Gastrocnemius medialis (tissue), 4 donors: Measurements from ENCODE around the gene ARSB.

ENCODE experiments used
- POLR2A ChIP-seq, 2 donors: fragments of 450-650 bp; IDR thresholded peaks; one replicate each; pipeline ENCODE4 v1.6.1; 2017; ENCODE audit warnings: antibody characterized with exemption in 2 of 2, mild to moderate bottlenecking in 2 of 2, moderate library complexity in 2 of 2
- TF ChIP-seq, protein P1 (sequence below), 5 experiments: fragments of 450-650 bp in 3 of 5; fragments of 200-600 bp in 2 of 5; sonication (generic) in 2 of 5; IDR thresholded peaks in 4 of 5; conservative IDR thresholded peaks in 1 of 5; 1 replicate in 4 of 5; 2 replicates in 1 of 5; pipeline ENCODE4 v1.5.1; 2016 to 2019; ENCODE audit warnings: antibody characterized with exemption in 5 of 5, mild to moderate bottlenecking in 3 of 5, moderate library complexity in 3 of 5

DNA sequence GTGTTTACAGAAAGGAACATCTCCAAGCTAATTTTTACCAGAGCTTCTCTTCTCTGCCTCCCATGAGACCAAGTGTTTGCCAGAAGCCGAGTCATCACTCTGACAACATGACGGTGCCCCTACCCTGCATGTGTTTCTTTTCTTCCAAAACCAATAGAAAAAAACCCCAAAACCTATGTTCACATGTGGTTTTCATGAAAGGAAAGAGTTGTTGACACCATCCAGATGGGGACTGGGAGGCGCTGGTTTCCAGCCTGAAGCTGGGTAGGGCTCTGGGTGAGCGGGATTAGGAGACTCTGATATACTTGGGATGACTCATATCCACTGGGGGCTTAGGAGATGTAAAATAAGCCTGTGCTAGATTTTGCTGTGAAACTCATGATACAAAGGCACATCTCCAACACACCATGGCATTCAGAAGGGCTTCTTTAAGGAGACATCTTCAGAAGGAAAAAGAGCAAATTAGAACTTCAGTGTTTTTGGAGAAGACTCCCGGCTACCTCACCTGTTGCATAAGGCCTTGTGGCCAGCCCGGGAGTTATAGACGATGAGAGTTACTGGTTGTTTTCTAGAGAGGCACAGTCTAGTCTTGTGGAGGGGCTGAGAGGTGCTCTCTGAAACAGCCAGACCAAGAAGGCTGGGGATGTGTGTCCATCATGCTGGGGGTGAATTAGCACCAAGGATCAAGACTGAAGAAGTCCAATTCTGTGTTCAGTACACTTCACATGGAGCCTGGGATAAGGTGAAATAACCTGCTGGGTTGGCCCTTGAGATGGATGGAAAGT lies 227.6 kb downstream of the ARSB start:
- TF ChIP-seq, protein P1, sequence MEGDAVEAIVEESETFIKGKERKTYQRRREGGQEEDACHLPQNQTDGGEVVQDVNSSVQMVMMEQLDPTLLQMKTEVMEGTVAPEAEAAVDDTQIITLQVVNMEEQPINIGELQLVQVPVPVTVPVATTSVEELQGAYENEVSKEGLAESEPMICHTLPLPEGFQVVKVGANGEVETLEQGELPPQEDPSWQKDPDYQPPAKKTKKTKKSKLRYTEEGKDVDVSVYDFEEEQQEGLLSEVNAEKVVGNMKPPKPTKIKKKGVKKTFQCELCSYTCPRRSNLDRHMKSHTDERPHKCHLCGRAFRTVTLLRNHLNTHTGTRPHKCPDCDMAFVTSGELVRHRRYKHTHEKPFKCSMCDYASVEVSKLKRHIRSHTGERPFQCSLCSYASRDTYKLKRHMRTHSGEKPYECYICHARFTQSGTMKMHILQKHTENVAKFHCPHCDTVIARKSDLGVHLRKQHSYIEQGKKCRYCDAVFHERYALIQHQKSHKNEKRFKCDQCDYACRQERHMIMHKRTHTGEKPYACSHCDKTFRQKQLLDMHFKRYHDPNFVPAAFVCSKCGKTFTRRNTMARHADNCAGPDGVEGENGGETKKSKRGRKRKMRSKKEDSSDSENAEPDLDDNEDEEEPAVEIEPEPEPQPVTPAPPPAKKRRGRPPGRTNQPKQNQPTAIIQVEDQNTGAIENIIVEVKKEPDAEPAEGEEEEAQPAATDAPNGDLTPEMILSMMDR (IDR thresholded peaks at IDR 0.05 in 4 of 5, conservative IDR thresholded peaks at IDR 0.05 in 1 of 5): no peak
- no peak for TF ChIP-seq POLR2A (IDR thresholded peaks at IDR 0.05)
